ENCODE results near the gene MTCP1.

- no peak for TF ChIP-seq POLR2AphosphoS5 (IDR thresholded peaks at IDR 0.05; ENCODE audit: low read depth, low read length)
- TF ChIP-seq SIN3A (IDR thresholded peaks at IDR 0.05; ENCODE audit: borderline replicate concordance, insufficient read depth, low read length), result no peak
Observed at GRCh38 chrX:155061760-155062159, 9.2 kb downstream of the MTCP1 start.

Data from PFSK-1 (cell line).